ENCODE measurements around the gene ACKR3.

The ACKR3 gene

DNA sequence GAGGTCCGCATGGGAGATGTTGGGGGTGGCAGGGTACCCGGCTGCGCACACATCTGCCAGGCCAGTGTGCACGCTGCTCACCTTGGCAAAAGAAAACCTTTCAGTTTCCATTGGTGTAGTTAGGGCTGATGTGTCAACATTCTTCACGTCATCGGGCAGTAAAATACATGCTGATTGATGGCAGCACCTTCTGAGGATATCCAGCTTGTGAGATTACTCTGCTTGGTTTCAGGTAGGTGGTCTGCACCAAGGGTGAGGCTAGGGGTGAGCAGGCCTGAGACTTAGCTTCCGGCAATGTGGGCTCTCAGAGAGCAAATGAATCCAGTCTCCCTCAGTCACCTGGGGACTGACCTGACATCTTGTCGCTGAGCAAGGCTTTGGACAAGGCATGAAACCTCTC, 19.3 kb upstream of the ACKR3 start:
- DNase-seq (ENCODE audit: low read depth): no peak

- no peak for DNase-seq (ENCODE audit: low read depth)
Observed at GRCh38 chr2:236550701-236551465, 18.7 kb upstream of the ACKR3 start.

GRCh38 chr2:236551471-236552211, 18.0 kb upstream of the ACKR3 start:
- DNase-seq (ENCODE audit: low read depth): no peak

GRCh38 chr2:236552212-236552542, 17.4 kb upstream of the ACKR3 start:
- no peak for DNase-seq (ENCODE audit: low read depth)

- DNase-seq (ENCODE audit: low read depth): no peak
Observed at GRCh38 chr2:236552581-236553363, 16.9 kb upstream of the ACKR3 start.

DNA sequence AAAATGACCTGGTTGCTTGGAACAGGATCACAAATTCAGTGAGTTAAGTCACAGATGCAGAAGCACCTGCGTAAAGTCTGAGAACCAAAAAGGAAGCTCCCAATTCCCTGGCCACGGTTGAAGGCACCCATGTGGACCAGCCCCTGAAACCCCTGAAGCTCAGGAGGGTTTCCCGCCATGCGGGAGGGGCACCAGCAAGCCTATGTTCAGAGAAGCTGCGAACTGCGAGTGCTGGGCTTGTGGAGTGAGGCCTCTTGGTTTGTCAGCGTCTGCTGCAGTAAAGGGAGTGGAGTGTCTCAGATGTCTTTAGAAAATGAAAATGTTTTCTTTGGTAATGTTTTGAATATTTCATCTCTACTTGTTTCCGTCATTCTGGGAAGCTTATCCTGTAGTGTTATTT, 16.1 kb upstream of the ACKR3 start:
- no peak for DNase-seq (ENCODE audit: low read depth)

DNA sequence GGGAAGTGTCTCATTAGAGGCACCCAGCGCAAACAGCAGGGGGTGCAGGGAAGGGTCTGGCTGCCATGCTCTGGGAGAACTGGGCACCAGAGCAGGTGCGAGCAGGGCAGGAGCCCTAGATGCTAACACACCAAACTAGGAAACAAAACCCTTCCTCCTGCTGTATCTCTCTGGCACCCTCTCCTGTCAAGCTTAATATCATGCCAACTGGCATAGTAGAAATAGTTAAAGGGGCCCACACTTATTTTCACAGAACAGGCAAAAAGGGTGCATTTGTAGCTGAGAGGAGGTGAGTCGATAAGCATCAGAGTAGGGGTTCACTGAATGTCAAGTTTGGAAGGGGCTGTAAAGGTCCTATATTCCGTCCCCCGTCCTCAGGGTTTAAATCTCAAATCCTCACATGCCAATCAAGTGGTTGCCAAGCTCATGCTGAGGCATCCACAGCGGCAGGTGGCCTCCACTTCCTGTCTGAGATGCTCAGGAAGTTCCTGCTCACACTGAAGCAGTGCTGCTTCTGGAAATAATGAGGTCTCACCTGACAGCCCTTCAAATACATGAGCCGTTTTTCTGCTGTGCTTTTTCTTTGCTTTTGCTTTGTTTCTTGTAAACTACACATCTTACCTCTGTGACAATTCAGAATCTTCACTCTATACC, 14.9 kb upstream of the ACKR3 start:
- DNase-seq (ENCODE audit: low read depth): no peak

- DNase-seq (ENCODE audit: low read depth): no peak
Observed at GRCh38 chr2:236555481-236555880, 14.1 kb upstream of the ACKR3 start.

GRCh38 chr2:236557306-236558030, 12.2 kb upstream of the ACKR3 start:
- DNase-seq (ENCODE audit: low read depth): no peak

DNA sequence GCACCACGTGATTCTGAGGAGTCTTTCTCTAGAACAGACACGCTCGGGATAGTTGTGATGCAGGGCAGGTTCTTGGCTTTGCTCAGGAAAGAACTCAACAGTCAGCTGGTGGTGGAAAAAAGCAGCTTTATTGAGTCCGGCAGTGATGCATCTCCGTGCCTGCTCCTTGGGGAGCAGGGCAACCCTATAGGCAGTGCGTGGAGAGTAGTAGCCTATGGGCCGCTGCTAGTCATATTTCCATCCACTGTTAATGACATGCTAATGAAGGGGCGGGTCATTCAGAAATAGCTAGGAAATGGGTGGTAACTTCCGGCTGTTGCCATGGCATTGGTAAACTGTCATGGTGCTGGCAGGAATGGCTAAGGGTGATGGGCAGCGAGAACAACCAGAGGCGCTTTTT, 11.6 kb upstream of the ACKR3 start:
- no peak for DNase-seq (ENCODE audit: low read depth)

DNA sequence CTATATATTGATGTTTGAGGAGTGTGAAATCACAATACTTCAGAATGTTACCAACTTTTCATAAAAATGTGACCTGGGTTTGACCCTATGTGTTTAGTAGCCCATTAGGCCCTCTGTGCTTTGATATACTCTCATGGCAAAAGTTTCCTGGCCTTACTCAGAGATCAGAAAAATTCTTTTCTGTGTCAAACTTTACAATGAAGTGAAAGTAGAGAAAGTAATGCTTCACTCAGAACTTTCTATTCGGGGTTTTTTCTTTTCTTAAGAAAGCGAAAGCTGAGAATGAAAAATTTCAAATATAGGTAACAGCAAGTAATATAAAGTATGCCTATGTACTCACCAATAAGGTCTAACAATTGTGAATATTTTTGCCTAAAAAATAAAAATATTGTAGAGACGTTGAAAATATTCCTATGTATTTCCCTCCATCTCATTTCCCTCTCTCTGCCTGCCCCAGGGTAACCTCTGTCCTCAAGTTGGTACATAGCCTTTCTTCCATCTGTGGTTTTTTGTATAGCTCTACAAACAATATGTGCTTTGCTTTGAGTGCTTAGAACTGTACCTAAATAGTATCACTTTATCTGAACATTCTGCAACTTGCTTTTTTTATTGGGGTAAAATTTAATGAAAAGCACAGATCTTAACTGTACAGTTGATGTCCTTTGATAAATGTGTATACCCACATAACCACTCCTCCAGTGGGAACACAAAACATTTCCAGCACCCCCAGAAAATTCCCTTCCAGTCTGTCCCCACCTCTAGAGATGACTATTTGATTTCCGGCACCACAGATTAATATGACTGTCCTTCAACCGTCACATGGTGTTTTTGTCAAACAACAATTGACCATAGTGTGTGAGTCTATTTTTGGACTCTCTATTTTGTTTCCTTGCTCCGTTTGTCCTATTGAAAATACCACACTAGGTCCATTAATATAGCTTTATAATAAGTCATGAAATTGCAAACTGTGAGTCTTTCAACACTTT, 10.3 kb upstream of the ACKR3 start:
- DNase-seq (ENCODE audit: low read depth): no peak

- DNase-seq (ENCODE audit: low read depth): no peak
Observed at GRCh38 chr2:236561874-236562273, 7.8 kb upstream of the ACKR3 start.

DNA sequence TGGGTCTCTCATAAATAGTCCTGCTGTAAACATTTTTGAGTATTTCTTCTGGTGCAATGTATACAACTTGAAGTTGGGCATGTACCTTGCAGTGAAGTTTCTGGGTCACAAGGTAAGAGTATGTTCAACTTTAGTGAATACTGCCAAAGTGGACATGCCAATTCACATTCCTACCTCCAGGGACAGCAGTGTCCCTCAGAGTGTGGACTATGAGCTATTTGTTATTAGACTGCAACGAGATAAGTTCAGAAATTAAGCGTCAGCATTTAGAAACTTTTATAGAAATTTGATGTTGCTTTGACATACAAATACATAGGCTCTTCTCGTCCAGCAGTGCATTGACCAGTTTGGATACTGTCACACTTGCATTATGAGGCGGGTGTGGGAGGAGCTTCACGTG, 7.2 kb upstream of the ACKR3 start:
- DNase-seq (ENCODE audit: low read depth): no peak

DNA sequence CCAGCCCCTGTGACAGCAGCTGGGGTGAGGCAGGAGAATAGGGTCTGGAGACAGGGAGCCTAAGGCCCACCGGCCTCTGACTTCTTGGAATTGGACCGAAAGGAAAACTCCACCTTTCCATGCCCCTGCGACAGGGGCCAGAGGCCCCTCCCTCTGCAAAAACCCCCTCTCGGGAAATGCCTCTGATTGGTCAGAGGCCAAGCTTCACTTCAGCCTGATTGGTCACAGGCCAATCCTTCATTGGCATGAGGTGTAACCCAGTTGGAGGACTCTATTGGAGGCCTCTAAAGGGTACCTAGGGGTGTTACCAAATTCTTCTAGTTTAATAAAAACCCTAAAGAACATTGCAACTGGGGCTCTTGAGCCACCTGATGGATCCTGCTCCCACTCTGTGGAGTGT, 5.7 kb upstream of the ACKR3 start:
- no peak for DNase-seq (ENCODE audit: low read depth)

DNA sequence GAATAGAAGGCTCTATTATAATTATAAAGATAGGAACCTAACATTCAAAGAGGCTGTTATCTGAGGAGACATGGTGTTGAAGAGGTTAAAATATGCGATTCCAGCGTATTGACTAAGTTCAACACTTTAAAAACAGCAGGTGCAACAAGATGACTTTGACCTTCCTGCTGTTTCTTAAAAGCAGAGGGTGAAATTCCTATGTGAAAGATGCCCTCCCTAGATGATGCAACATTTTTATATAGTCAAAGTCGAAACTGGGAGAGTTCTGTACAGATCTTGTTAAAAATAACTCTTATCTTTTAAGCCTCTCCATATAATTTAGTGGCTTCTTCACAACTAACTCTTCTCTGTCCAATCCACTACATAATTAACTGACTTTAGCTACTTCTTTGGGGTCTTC, 4.4 kb upstream of the ACKR3 start:
- DNase-seq (ENCODE audit: low read depth): no peak

- DNase-seq (ENCODE audit: low read depth): no peak
Observed at GRCh38 chr2:236565879-236566402, 3.7 kb upstream of the ACKR3 start.

GRCh38 chr2:236566596-236566995, 3.0 kb upstream of the ACKR3 start:
- no peak for DNase-seq (ENCODE audit: low read depth)

- no peak for DNase-seq (ENCODE audit: low read depth)
Observed at GRCh38 chr2:236568068-236568921, 1.3 kb upstream of the ACKR3 start.

GRCh38 chr2:236568922-236569572, 578 bp upstream of the ACKR3 start:
- no peak for DNase-seq (ENCODE audit: low read depth)

Measured in stimulated activated CD4-positive, alpha-beta T cell treated with anti-CD3 and anti-CD28 coated beads, Interleukin-2, amount 100 ng/mL, for 4 hours (primary cell).